Measurements from ENCODE around the gene CLIC1. TPM values are rescaled to one million over a fixed set of nuclear protein-coding genes. Genes with fewer than 3 reads are reported as not detected.

Gene CLIC1
- polyA plus RNA-seq, 1 experiment: 866 TPM

DNA sequence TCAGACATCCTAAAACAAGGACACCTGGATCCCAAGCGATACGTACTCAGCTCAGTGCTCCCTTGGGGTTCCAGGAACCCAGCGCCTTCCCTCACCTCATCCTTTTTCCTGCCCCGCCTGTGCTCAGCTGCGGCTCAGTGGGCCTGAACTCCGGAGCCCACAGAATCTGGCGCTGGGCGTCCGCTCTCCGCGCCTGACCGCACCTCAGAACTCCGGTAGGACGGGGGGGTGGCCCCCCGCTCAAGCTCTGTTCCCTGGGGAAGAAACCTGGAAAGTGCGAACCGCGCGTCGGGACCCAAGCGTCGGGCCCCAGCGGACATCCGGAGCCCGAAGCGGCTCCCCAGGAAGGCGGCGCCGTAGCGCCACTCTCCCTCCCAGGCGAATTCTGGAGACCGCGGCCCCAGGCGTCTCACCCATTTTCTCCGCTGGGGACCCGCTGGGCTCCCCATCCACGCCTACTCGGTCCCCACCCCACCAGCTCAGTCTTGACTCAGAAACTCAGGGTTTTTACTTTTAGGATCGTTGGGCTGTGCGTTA is 55.1 kb downstream of the CLIC1 start:
- TF ChIP-seq, protein P1, sequence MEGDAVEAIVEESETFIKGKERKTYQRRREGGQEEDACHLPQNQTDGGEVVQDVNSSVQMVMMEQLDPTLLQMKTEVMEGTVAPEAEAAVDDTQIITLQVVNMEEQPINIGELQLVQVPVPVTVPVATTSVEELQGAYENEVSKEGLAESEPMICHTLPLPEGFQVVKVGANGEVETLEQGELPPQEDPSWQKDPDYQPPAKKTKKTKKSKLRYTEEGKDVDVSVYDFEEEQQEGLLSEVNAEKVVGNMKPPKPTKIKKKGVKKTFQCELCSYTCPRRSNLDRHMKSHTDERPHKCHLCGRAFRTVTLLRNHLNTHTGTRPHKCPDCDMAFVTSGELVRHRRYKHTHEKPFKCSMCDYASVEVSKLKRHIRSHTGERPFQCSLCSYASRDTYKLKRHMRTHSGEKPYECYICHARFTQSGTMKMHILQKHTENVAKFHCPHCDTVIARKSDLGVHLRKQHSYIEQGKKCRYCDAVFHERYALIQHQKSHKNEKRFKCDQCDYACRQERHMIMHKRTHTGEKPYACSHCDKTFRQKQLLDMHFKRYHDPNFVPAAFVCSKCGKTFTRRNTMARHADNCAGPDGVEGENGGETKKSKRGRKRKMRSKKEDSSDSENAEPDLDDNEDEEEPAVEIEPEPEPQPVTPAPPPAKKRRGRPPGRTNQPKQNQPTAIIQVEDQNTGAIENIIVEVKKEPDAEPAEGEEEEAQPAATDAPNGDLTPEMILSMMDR (IDR thresholded peaks at IDR 0.05; ENCODE audit: insufficient read depth, low read depth, low read length): peak; percentile 48
- H3K36me3 ChIP-seq (ENCODE audit: control insufficient read depth, insufficient read depth, low read length): peaks cover 6% of the 10 kb centered on the region
- CTCF ChIA-PET: interaction anchor here (0.7 to 3.2 kb wide), 15 partner anchors 10 to 271 kb away, joined by 3 to 15 read pairs (median 4); partner anchors contain the start of genes ABHD16A, CLIC1 and LSM2
- H3K27me3 ChIP-seq (ENCODE audit: control insufficient read depth, insufficient read depth, low read length): no peaks in the 10 kb centered on the region
- H3K4me3 ChIP-seq (ENCODE audit: low read depth, low read length): peak overlapping the region; percentile 39
- POLR2A ChIA-PET: interaction anchor here (0.6 kb wide), 1 partner anchor 160 kb away, joined by 3 read pairs; no protein-coding TSS in a partner anchor
- no peak for DNase-seq (ENCODE audit: low read depth)

Small RNA genes within 50 kb of the gene (small RNA-seq; reads per million reads assigned to genes)
- gene LY6G6D (ENCODE audit: insufficient read length, low read depth, low replicate concordance) (not detected), gene MIR4646 (ENCODE audit: insufficient read length, low read depth, low replicate concordance) (not detected), gene MSH5-SAPCD1 (ENCODE audit: insufficient read length, low read depth, low replicate concordance) (not detected), gene RF00019 (ENCODE audit: insufficient read length, low read depth, low replicate concordance) (not detected), gene RNU6-850P (ENCODE audit: insufficient read length, low read depth, low replicate concordance) (not detected), gene SAPCD1 (ENCODE audit: insufficient read length, low read depth, low replicate concordance) (not detected)

Other genes starting within 250 kb of the CLIC1 start
- 21.9 and 23.4 TPM in 2 replicates for gene MICB, start 238.4 kb downstream of the CLIC1 start, polyA plus RNA-seq (2011; rRNA removed)
- gene MCCD1, start 207.6 kb downstream of the CLIC1 start, polyA plus RNA-seq (2011; rRNA removed): not detected in 2 replicates
- gene DDX39B, start 194.5 kb downstream of the CLIC1 start, polyA plus RNA-seq (2011; rRNA removed): 412 and 584 TPM in 2 replicates
- 2.7 and 3.6 TPM in 2 replicates for gene ATP6V1G2, start 189.9 kb downstream of the CLIC1 start, polyA plus RNA-seq (2011; rRNA removed)
- 10.8 and 13.6 TPM in 2 replicates for gene NFKBIL1, start 188.9 kb downstream of the CLIC1 start, polyA plus RNA-seq (2011; rRNA removed)
- not detected in 2 replicates for gene LTA, start 164.2 kb downstream of the CLIC1 start, polyA plus RNA-seq (2011; rRNA removed)
- not detected in 2 replicates for gene TNF, start 161.0 kb downstream of the CLIC1 start, polyA plus RNA-seq (2011; rRNA removed)
- not detected in 2 replicates for gene LTB, start 154.1 kb downstream of the CLIC1 start, polyA plus RNA-seq (2011; rRNA removed)
- 0.18 and 0.42 TPM in 2 replicates for gene LST1, start 150.3 kb downstream of the CLIC1 start, polyA plus RNA-seq (2011; rRNA removed)
- not detected in 2 replicates for gene NCR3, start 143.5 kb downstream of the CLIC1 start, polyA plus RNA-seq (2011; rRNA removed)
- gene AIF1, start 121.3 kb downstream of the CLIC1 start, polyA plus RNA-seq (2011; rRNA removed): not detected in 2 replicates
- 23.8 and 47.3 TPM in 2 replicates for gene PRRC2A, start 115.8 kb downstream of the CLIC1 start, polyA plus RNA-seq (2011; rRNA removed)
- 42.6 and 113 TPM in 2 replicates for gene BAG6, start 83.9 kb downstream of the CLIC1 start, polyA plus RNA-seq (2011; rRNA removed)
- gene APOM, start 80.6 kb downstream of the CLIC1 start, polyA plus RNA-seq (2011; rRNA removed): 4.2 and 4.8 TPM in 2 replicates
- gene C6orf47, start 75.8 kb downstream of the CLIC1 start, polyA plus RNA-seq (2011; rRNA removed): 9.9 and 13.0 TPM in 2 replicates
- gene GPANK1, start 71.5 kb downstream of the CLIC1 start, polyA plus RNA-seq (2011; rRNA removed): 12.6 and 15.0 TPM in 2 replicates
- gene CSNK2B, start 70.5 kb downstream of the CLIC1 start, polyA plus RNA-seq (2011; rRNA removed): 83.2 and 94.9 TPM in 2 replicates
- 6.8 and 10.8 TPM in 2 replicates for gene LY6G5B, start 66.6 kb downstream of the CLIC1 start, polyA plus RNA-seq (2011; rRNA removed)
- gene LY6G5C, start 55.5 kb downstream of the CLIC1 start, polyA plus RNA-seq (2011; rRNA removed): 3.1 and 3.6 TPM in 2 replicates
- 44.2 and 53.3 TPM in 2 replicates for gene ABHD16A, start 33.2 kb downstream of the CLIC1 start, polyA plus RNA-seq (2011; rRNA removed)
- gene LY6G6F, start 29.7 kb downstream of the CLIC1 start, polyA plus RNA-seq (2011; rRNA removed): not detected in 2 replicates
- not detected in 2 replicates for gene LY6G6D, start 21.2 kb downstream of the CLIC1 start, polyA plus RNA-seq (2011; rRNA removed)
- gene LY6G6C, start 14.8 kb downstream of the CLIC1 start, polyA plus RNA-seq (2011; rRNA removed): not detected in 2 replicates
- not detected in 2 replicates for gene MPIG6B, start 13.2 kb downstream of the CLIC1 start, polyA plus RNA-seq (2011; rRNA removed)
- gene DDAH2, start 7.2 kb downstream of the CLIC1 start, polyA plus RNA-seq (2011; rRNA removed): 43.2 and 69.5 TPM in 2 replicates
- gene MSH5, start 3.5 kb upstream of the CLIC1 start, polyA plus RNA-seq (2011; rRNA removed): 9.2 and 10.7 TPM in 2 replicates
- 1.2 and 1.9 TPM in 2 replicates for gene SAPCD1, start 26.1 kb upstream of the CLIC1 start, polyA plus RNA-seq (2011; rRNA removed)
- gene VWA7, start 40.8 kb upstream of the CLIC1 start, polyA plus RNA-seq (2011; rRNA removed): 0.16 and 0.29 TPM in 2 replicates
- gene VARS1, start 59.2 kb upstream of the CLIC1 start, polyA plus RNA-seq (2011; rRNA removed): 10.9 and 33.9 TPM in 2 replicates
- gene LSM2, start 70.4 kb upstream of the CLIC1 start, polyA plus RNA-seq (2011; rRNA removed): 40.3 and 43.5 TPM in 2 replicates
- 0.90 and 0.99 TPM in 2 replicates for gene HSPA1L, start 78.8 kb upstream of the CLIC1 start, polyA plus RNA-seq (2011; rRNA removed)
- 57.7 and 98.6 TPM in 2 replicates for gene HSPA1A, start 79.0 kb upstream of the CLIC1 start, polyA plus RNA-seq (2011; rRNA removed)
- 20.9 and 42.8 TPM in 2 replicates for gene HSPA1B, start 91.2 kb upstream of the CLIC1 start, polyA plus RNA-seq (2011; rRNA removed)
- 32.1 and 48.1 TPM in 2 replicates for gene NEU1, start 126.3 kb upstream of the CLIC1 start, polyA plus RNA-seq (2011; rRNA removed)
- gene SLC44A4, start 142.5 kb upstream of the CLIC1 start, polyA plus RNA-seq (2011; rRNA removed): 0.07 and 0.12 TPM in 2 replicates
- 19.3 and 32.8 TPM in 2 replicates for gene EHMT2, start 161.2 kb upstream of the CLIC1 start, polyA plus RNA-seq (2011; rRNA removed)
- 2.0 and 2.6 TPM in 2 replicates for gene ZBTB12, start 165.6 kb upstream of the CLIC1 start, polyA plus RNA-seq (2011; rRNA removed)
- 0.74 and 1.2 TPM in 2 replicates for gene C2, start 191.2 kb upstream of the CLIC1 start, polyA plus RNA-seq (2011; rRNA removed)
- 6.7 and 7.6 TPM in 2 replicates for gene CFB, start 209.6 kb upstream of the CLIC1 start, polyA plus RNA-seq (2011; rRNA removed)
- gene NELFE, start 222.4 kb upstream of the CLIC1 start, polyA plus RNA-seq (2011; rRNA removed): 69.6 and 70.5 TPM in 2 replicates
- 17.7 and 37.3 TPM in 2 replicates for gene SKIC2, start 222.6 kb upstream of the CLIC1 start, polyA plus RNA-seq (2011; rRNA removed)
- 18.2 and 28.1 TPM in 2 replicates for gene DXO, start 235.6 kb upstream of the CLIC1 start, polyA plus RNA-seq (2011; rRNA removed)
- 5.9 and 9.7 TPM in 2 replicates for gene C4A, start 245.5 kb upstream of the CLIC1 start, polyA plus RNA-seq (2011; rRNA removed)